Endodermal cell (in vitro differentiated cells): ENCODE measurements around the gene SDHA. TPM values are rescaled to one million over a fixed set of nuclear protein-coding genes. Genes with fewer than 3 reads are reported as not detected.

Experiments used
- DNase-seq: peaks from one replicate; pipeline ENCODE4 v3.0.0-alpha.2; 2017
- H3K27ac ChIP-seq: 2 replicates; pipeline ENCODE4 v1.5.1; 2013; ENCODE audit warnings: mild to moderate bottlenecking, low read depth, low read length, moderate library complexity
- H3K27me3 ChIP-seq: 2 replicates; pipeline ENCODE4 v1.6.1; 2013; ENCODE audit warnings: mild to moderate bottlenecking, low read length, moderate library complexity; ENCODE audit not compliant: insufficient read depth, control insufficient read depth, poor library complexity, severe bottlenecking
- H3K36me3 ChIP-seq: 2 replicates; pipeline ENCODE4 v1.7.0; 2013; ENCODE audit warnings: mild to moderate bottlenecking, low read length, moderate library complexity; ENCODE audit not compliant: control insufficient read depth, insufficient read depth
- H3K4me1 ChIP-seq: one replicate; pipeline ENCODE4 v1.7.0; 2013; ENCODE audit warnings: low read length; ENCODE audit not compliant: control insufficient read depth, insufficient read depth
- H3K4me3 ChIP-seq: 2 replicates; pipeline ENCODE4 v1.5.1; 2013; ENCODE audit warnings: mild to moderate bottlenecking, low read length, moderate library complexity
- H3K9ac ChIP-seq: 2 replicates; pipeline ENCODE4 v1.6.1; 2013; ENCODE audit warnings: mild to moderate bottlenecking, low read length, moderate library complexity; ENCODE audit not compliant: poor library complexity, severe bottlenecking; ENCODE audit errors: extremely low read depth
- H3K9me3 ChIP-seq: 2 replicates; pipeline ENCODE4 v1.6.1; 2013; ENCODE audit warnings: mild to moderate bottlenecking, low read length, moderate library complexity; ENCODE audit not compliant: control insufficient read depth
- H3K27ac Mint-ChIP-seq: 2 replicates; pipeline ENCODE4 v1.8.0; 2020; ENCODE audit warnings: mixed read lengths
- H3K27me3 Mint-ChIP-seq: 2 replicates; pipeline ENCODE4 v1.8.0; 2021; ENCODE audit warnings: mild to moderate bottlenecking, mixed read lengths; ENCODE audit not compliant: insufficient read depth
- H3K36me3 Mint-ChIP-seq: 2 replicates; pipeline ENCODE4 v1.8.0; 2020; ENCODE audit warnings: low read depth, mixed read lengths
- H3K4me1 Mint-ChIP-seq: 2 replicates; pipeline ENCODE4 v1.8.0; 2020; ENCODE audit warnings: mixed read lengths
- H3K4me3 Mint-ChIP-seq: 2 replicates; pipeline ENCODE4 v1.8.0; 2020; ENCODE audit warnings: mild to moderate bottlenecking, moderate library complexity, mixed read lengths
- H3K9me3 Mint-ChIP-seq: 2 replicates; pipeline ENCODE4 v1.8.0; 2020; ENCODE audit warnings: mild to moderate bottlenecking, mixed read lengths
- WGBS, 2 experiments: methylation state at CpG; one replicate each; pipeline versions ENCODE4 v1.1.5 to v1.1.7; 2013; ENCODE audit warnings: missing lambda C conversion rate in 2 of 2, mixed read lengths in 1 of 2; ENCODE audit not compliant: insufficient coverage in 1 of 2, insufficient read length in 1 of 2; 5-methylcytosine and 5-hydroxymethylcytosine counted together
- total RNA-seq, 2 donors: library from RNA; stranded (reverse); fragmentation: NEBNext Ultra II Directional in 1 of 2; extraction: Animal tissue kit (Norgen Biotek cat#: 25700) in 1 of 2; gene quantifications; 2 replicates in 1 of 2; 3 replicates in 1 of 2; pipeline ENCODE4 v1.2.1, GENCODE V29; 2021
- TF ChIP-seq, protein P1 (sequence below): fragments of 200-600 bp; sonication (generic); conservative IDR thresholded peaks from 2 replicates; pipeline ENCODE4 v1.5.0; 2021; ENCODE audit warnings: antibody characterized with exemption, mild to moderate bottlenecking

The SDHA gene
- total RNA-seq, 2 donors from 2014 or later = 61.6 to 73.1 TPM

DNA sequence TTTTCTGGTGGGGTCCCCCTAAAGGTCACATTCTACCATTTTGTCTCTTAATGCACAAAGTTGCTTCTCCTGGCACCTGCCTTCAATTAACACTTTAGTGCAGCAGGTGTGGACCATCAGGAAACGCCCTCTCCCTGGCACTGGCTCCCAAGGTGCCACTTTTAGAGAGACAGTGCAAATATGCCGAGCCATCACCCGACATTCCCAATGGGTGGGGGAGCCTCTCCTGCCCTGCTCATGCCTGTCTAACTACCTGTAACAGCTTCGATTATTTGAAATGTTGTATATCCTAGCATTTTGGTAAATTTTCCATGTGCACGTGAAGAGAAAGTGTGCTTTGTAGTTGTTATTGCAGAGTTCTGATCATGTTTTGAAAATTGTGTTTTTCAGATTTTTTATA, 40.0 kb upstream of the SDHA start:
- no peak for DNase-seq
- TF ChIP-seq, protein P1, sequence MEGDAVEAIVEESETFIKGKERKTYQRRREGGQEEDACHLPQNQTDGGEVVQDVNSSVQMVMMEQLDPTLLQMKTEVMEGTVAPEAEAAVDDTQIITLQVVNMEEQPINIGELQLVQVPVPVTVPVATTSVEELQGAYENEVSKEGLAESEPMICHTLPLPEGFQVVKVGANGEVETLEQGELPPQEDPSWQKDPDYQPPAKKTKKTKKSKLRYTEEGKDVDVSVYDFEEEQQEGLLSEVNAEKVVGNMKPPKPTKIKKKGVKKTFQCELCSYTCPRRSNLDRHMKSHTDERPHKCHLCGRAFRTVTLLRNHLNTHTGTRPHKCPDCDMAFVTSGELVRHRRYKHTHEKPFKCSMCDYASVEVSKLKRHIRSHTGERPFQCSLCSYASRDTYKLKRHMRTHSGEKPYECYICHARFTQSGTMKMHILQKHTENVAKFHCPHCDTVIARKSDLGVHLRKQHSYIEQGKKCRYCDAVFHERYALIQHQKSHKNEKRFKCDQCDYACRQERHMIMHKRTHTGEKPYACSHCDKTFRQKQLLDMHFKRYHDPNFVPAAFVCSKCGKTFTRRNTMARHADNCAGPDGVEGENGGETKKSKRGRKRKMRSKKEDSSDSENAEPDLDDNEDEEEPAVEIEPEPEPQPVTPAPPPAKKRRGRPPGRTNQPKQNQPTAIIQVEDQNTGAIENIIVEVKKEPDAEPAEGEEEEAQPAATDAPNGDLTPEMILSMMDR = no peak
- H3K9me3 Mint-ChIP-seq = no peaks in the 10 kb centered on the region
- Histone ChIP-seq H3K9me3 (no peaks in the 10 kb centered on the region), H3K36me3 (no peaks in the 10 kb centered on the region), H3K4me1 (peaks cover 3% of the 10 kb centered on the region), H3K27me3 (no peaks in the 10 kb centered on the region), H3K4me3 (no peak overlapping the region), H3K9ac (no peak overlapping the region), H3K27ac (no peak overlapping the region)
- H3K4me3 Mint-ChIP-seq = no peak overlapping the region
- H3K4me1 Mint-ChIP-seq = peaks cover 7% of the 10 kb centered on the region
- peaks cover 1% of the 10 kb centered on the region for H3K36me3 Mint-ChIP-seq
- H3K27me3 Mint-ChIP-seq = no peaks in the 10 kb centered on the region
- no peak overlapping the region for H3K27ac Mint-ChIP-seq
- WGBS, 2 experiments = 93 to 100% methylated on average over 2 to 5 of the region's 5 CpGs

DNA sequence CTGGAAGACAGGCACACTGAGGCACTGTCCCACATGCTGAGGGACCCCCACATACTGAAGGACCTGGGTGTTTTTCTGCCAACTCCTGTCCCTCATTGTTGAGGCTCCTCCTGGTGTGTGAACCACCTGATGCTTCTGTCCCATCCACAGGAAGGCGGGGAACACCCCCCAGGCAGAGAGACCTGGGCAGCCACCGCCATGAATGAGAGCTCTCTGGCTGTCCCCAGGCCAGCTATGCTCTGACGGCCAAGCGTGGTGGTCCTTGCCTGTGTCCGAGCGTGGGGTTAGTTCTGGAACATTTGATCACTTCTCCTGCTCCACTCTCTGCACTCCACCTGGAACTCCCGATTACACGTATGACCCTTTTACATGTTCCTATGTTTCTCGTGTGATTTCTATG, 38.7 kb upstream of the SDHA start:
- DNase-seq = no peak
- H3K4me1 Mint-ChIP-seq = peaks cover 7% of the 10 kb centered on the region
- 90 to 92% methylated on average over 9 of the region's 9 CpGs for WGBS, 2 experiments

DNA sequence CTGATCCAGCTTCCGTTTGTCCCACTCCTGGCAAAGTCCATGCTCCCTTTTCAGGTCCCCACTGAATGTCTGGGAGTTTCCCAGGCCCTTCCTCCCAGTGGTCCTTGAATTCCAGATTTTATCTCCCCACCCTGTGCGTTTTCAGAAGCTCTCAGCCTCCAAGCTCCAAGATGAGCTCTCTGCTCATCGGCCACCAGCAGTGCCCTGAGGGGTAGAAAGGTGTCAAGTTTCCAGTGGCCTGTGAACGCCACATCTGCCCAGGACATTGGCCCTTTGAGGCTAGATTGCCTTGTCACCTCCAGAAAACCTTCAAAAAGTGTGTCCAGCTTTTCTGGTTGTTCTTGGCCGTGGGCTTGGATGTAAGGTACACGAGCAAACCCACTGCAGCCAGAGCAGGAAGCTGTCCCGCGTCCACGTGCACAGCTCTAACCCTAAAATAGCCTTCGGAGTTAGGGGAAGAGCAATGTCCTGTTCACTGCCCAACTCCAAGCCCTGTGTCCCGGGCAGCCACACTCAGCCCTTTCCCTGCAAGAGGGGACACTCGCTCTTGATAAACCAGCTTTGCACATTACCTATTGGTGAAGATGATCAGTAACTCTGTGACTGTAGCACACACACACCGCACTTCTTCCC, 37.7 kb upstream of the SDHA start:
- Histone ChIP-seq H3K9ac (no peak overlapping the region), H3K36me3 (no peaks in the 10 kb centered on the region), H3K27me3 (no peaks in the 10 kb centered on the region), H3K27ac (no peak overlapping the region), H3K4me3 (no peak overlapping the region), H3K4me1 (peaks cover 3% of the 10 kb centered on the region), H3K9me3 (no peaks in the 10 kb centered on the region)
- DNase-seq = no peak
- Mint-ChIP-seq H3K27me3 (no peaks in the 10 kb centered on the region), H3K27ac (no peak overlapping the region), H3K4me3 (no peak overlapping the region), H3K36me3 (peaks cover 1% of the 10 kb centered on the region), H3K9me3 (no peaks in the 10 kb centered on the region), H3K4me1 (peaks cover 7% of the 10 kb centered on the region)
- 88 to 92% methylated on average over 10 to 13 of the region's 13 CpGs for WGBS, 2 experiments
- TF ChIP-seq, protein P1 = no peak

More for the DNA sequence above, 38.7 kb upstream of the SDHA start:
- Mint-ChIP-seq H3K4me3 (no peak overlapping the region), H3K36me3 (peaks cover 1% of the 10 kb centered on the region), H3K27ac (no peak overlapping the region), H3K9me3 (no peaks in the 10 kb centered on the region), H3K27me3 (no peaks in the 10 kb centered on the region)
- Histone ChIP-seq H3K9ac (no peak overlapping the region), H3K9me3 (no peaks in the 10 kb centered on the region), H3K27me3 (no peaks in the 10 kb centered on the region), H3K4me3 (no peak overlapping the region), H3K36me3 (no peaks in the 10 kb centered on the region), H3K4me1 (peaks cover 3% of the 10 kb centered on the region), H3K27ac (no peak overlapping the region)
- TF ChIP-seq, protein P1 = no peak
